Neutrophil (primary cell): Measurements from ENCODE around the gene CAPS2.

Source experiments
- H3K27ac ChIP-seq: fragments of 200-600 bp; sonication (generic); 2 replicates; pipeline ENCODE4 v1.5.1; 2016; ENCODE audit warnings: mild to moderate bottlenecking, moderate library complexity
- H3K27me3 ChIP-seq: fragments of 200-600 bp; sonication (generic); 2 replicates; pipeline ENCODE4 v1.6.0; 2016; ENCODE audit warnings: mild to moderate bottlenecking
- H3K36me3 ChIP-seq: fragments of 200-600 bp; sonication (generic); 2 replicates; pipeline ENCODE4 v1.5.1; 2017
- H3K4me1 ChIP-seq, 2 experiments: fragments of 200-600 bp in 1 of 2; sonication (generic) in 1 of 2; 1 replicate in 1 of 2; 2 replicates in 1 of 2; pipeline versions ENCODE4 v1.5.1 to v1.6.1; 2013 to 2016; ENCODE audit warnings: low read depth in 1 of 2, low read length in 1 of 2, mild to moderate bottlenecking in 1 of 2, moderate library complexity in 1 of 2; ENCODE audit not compliant: control insufficient read depth in 1 of 2, insufficient read depth in 1 of 2
- H3K4me3 ChIP-seq, 2 experiments: fragments of 200-600 bp in 1 of 2; sonication (generic) in 1 of 2; 1 replicate in 1 of 2; 2 replicates in 1 of 2; pipeline ENCODE4 v1.5.1; 2013 to 2016; ENCODE audit warnings: low read depth in 1 of 2, low read length in 1 of 2, mild to moderate bottlenecking in 1 of 2, moderate library complexity in 1 of 2
- H3K9me3 ChIP-seq: fragments of 200-600 bp; sonication (generic); 2 replicates; pipeline ENCODE4 v1.5.1; 2016
- CTCF ChIP-seq: fragments of 200-600 bp; sonication (generic); IDR thresholded peaks from 2 replicates; pipeline ENCODE4 v1.5.1; 2016; ENCODE audit warnings: antibody characterized with exemption

The CAPS2 gene

GRCh38 chr12:75323663-75324062 lies 6.5 kb downstream of the CAPS2 start:
- Histone ChIP-seq H3K36me3 (no peaks in the 10 kb centered on the region), H3K27me3 (peaks cover 13% of the 10 kb centered on the region), H3K4me1 (no peaks in the 10 kb centered on the region), H3K9me3 (no peaks in the 10 kb centered on the region), H3K4me3 (no peak overlapping the region), H3K27ac (no peak overlapping the region)
- TF ChIP-seq CTCF = no peak

GRCh38 chr12:75322464-75322863 lies 7.7 kb downstream of the CAPS2 start:
- no peak overlapping the region for H3K4me3 ChIP-seq
- no peak for TF ChIP-seq CTCF
- H3K36me3 ChIP-seq = no peaks in the 10 kb centered on the region
- H3K27me3 ChIP-seq = peaks cover 4% of the 10 kb centered on the region
- H3K27ac ChIP-seq = no peak overlapping the region
- no peaks in the 10 kb centered on the region for H3K4me1 ChIP-seq
- H3K9me3 ChIP-seq = no peaks in the 10 kb centered on the region

- H3K4me3 ChIP-seq = no peak overlapping the region
- no peak overlapping the region for H3K27ac ChIP-seq
- no peaks in the 10 kb centered on the region for H3K4me1 ChIP-seq
- H3K36me3 ChIP-seq = no peaks in the 10 kb centered on the region
- no peaks in the 10 kb centered on the region for H3K27me3 ChIP-seq
- no peaks in the 10 kb centered on the region for H3K9me3 ChIP-seq
- TF ChIP-seq CTCF = no peak
Measured at GRCh38 chr12:75317784-75318183, 12.3 kb downstream of the CAPS2 start.

- no peaks in the 10 kb centered on the region for H3K4me1 ChIP-seq
- no peak overlapping the region for H3K27ac ChIP-seq
- no peaks in the 10 kb centered on the region for H3K9me3 ChIP-seq
- TF ChIP-seq CTCF = no peak
- no peaks in the 10 kb centered on the region for H3K27me3 ChIP-seq
- H3K4me3 ChIP-seq = no peak overlapping the region
- H3K36me3 ChIP-seq = no peaks in the 10 kb centered on the region
Measured at GRCh38 chr12:75315518-75315917, 14.6 kb downstream of the CAPS2 start.

GRCh38 chr12:75311369-75311768 lies 18.8 kb downstream of the CAPS2 start:
- Histone ChIP-seq H3K27me3 (no peaks in the 10 kb centered on the region), H3K4me3 (no peak overlapping the region), H3K9me3 (no peaks in the 10 kb centered on the region), H3K27ac (no peak overlapping the region), H3K36me3 (no peaks in the 10 kb centered on the region), H3K4me1 (no peaks in the 10 kb centered on the region)
- TF ChIP-seq CTCF = no peak

- TF ChIP-seq CTCF = no peak
- no peaks in the 10 kb centered on the region for H3K27me3 ChIP-seq
- no peaks in the 10 kb centered on the region for H3K9me3 ChIP-seq
- H3K4me3 ChIP-seq = no peak overlapping the region
- H3K27ac ChIP-seq = no peak overlapping the region
- no peaks in the 10 kb centered on the region for H3K4me1 ChIP-seq
- H3K36me3 ChIP-seq = no peaks in the 10 kb centered on the region
Measured at GRCh38 chr12:75308279-75308678, 21.8 kb downstream of the CAPS2 start.
